Stomach (tissue), 9 donors: ENCODE measurements around the gene ACACA. TPM values are rescaled to one million over a fixed set of nuclear protein-coding genes. Genes with fewer than 3 reads are reported as not detected.

Source experiments
- DNase-seq, 2 donors: peaks; one replicate each; pipeline versions ENCODE4 v3.0.0 to v3.0.0-alpha.2; 2013 to 2019
- H3K27ac ChIP-seq, 5 donors: fragments of 200-600 bp in 4 of 5; sonication (generic) in 4 of 5; one replicate each; pipeline ENCODE4 v1.5.1; 2013 to 2019; ENCODE audit warnings: mild to moderate bottlenecking in 1 of 5, moderate library complexity in 1 of 5
- H3K27me3 ChIP-seq, 3 donors: fragments of 200-600 bp; sonication (generic); one replicate each; pipeline ENCODE4 v1.5.1; 2017 to 2019; ENCODE audit warnings: mixed run types in 1 of 3
- H3K36me3 ChIP-seq, 4 donors: fragments of 200-600 bp; sonication (generic); 1 replicate in 3 of 4; 2 replicates in 1 of 4; pipeline ENCODE4 v1.5.1; 2016 to 2019
- H3K4me1 ChIP-seq, 4 donors: fragments of 200-600 bp; sonication (generic); one replicate each; pipeline ENCODE4 v1.5.1; 2016 to 2019
- H3K4me3 ChIP-seq, 4 donors: fragments of 200-600 bp; sonication (generic) in 3 of 4; one replicate each; pipeline ENCODE4 v1.5.1; 2016 to 2019; ENCODE audit warnings: mild to moderate bottlenecking in 1 of 4
- H3K9me3 ChIP-seq, 4 donors: fragments of 200-600 bp; sonication (generic); one replicate each; pipeline ENCODE4 v1.5.1; 2016 to 2019
- CTCF ChIP-seq, 7 experiments: fragments of 450-650 bp in 4 of 7; fragments of 200-600 bp in 3 of 7; sonication (generic) in 3 of 7; IDR thresholded peaks; one replicate each; pipeline ENCODE4 v1.5.1; 2016 to 2019; ENCODE audit warnings: antibody characterized with exemption in 7 of 7, control low read depth in 2 of 7, mild to moderate bottlenecking in 1 of 7
- EP300 ChIP-seq: sonication (generic); formaldehyde crosslinking; IDR thresholded peaks from one replicate; pipeline ENCODE4 v1.6.1; 2017; ENCODE audit warnings: antibody characterized with exemption
- POLR2A ChIP-seq, 4 donors: fragments of 450-650 bp; IDR thresholded peaks; one replicate each; pipeline ENCODE4 v1.6.1; 2016; ENCODE audit warnings: antibody characterized with exemption in 4 of 4, control low read depth in 2 of 4, mild to moderate bottlenecking in 1 of 4, moderate library complexity in 1 of 4
- POLR2AphosphoS5 ChIP-seq, 3 donors: sonication (generic); formaldehyde crosslinking; IDR thresholded peaks; one replicate each; pipeline ENCODE4 v1.6.1; 2016; ENCODE audit warnings: antibody characterized with exemption in 3 of 3
- WGBS, 5 donors: extraction: QIAGEN DNeasy Blood & Tissue Kit in 3 of 5; methylation state at CpG; one replicate each; pipeline versions ENCODE4 v1.1.5 to v1.1.7; 2013 to 2018; 5-methylcytosine and 5-hydroxymethylcytosine counted together
- intact Hi-C: fragments of 100-400 bp; cut with DNase I; formaldehyde crosslinking; loops from one replicate; pipeline ENCODE4 v1.15.1; 2023; ENCODE audit warnings: low total_unique reads
- polyA plus RNA-seq, 3 donors: library from polyadenylated mRNA; stranded (reverse); fragments of 200-250 nt; gene quantifications; one replicate each; pipeline ENCODE4 v1.2.3, GENCODE V29; 2013
- total RNA-seq, 5 donors: library from RNA; depleted of rRNA; stranded (reverse); fragments of >200 nt; gene quantifications; one replicate each; pipeline versions ENCODE4 v1.1.0 to v1.2.3, GENCODE V29; 2014 to 2016
- donor health status: healthy with polysubstance abuse.
- donor health status: Bipolar disorder and iron deficiency.
- donor health status: healthy.

Gene ACACA
- total and polyA plus RNA-seq, 8 donors = 9.9 to 59.8 (median 27.7) TPM

DNA sequence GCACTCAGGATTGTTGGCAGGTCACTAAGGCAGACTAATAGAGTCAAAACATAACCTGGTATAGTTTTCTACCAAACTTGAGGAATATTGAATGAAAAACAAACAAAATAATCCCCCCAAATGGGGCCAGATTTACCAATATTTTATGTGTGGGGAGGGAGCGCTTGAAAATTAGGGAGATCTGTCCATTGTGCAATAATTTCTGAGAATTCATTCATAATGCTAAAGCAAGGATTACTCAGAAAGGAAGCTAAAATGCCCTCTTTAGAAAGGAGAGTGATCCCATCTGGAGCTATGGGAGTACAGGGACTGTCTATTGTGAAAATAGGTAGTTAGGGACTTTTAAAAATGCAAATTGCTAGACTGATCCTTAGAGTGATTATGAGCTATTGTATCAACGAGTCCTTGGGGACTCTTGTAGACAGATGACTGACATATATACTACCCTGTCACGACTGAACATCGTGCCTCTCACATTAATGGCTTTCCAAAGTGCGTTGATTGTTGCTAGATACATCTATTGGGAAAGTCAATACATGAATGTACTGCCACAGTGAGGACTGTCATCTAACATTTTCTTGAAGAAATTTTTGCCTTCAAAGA is 264.2 kb downstream of the ACACA start:
- no peak overlapping the region for H3K27ac ChIP-seq
- no peaks in the 10 kb centered on the region for H3K27me3 ChIP-seq
- WGBS, 5 donors = 92 to 95% (median 93%) methylated on average over 5 of the region's 5 CpGs
- no peak overlapping the region for H3K4me3 ChIP-seq
- intact Hi-C loops = no loop called here
- peaks cover 0 to 3% (median 0%) of the 10 kb centered on the region in 4 donors for H3K4me1 ChIP-seq
- DNase-seq = no peak
- H3K9me3 ChIP-seq = no peaks in the 10 kb centered on the region
- TF ChIP-seq POLR2AphosphoS5 (IDR thresholded peaks at IDR 0.05) (no peak), CTCF (IDR thresholded peaks at IDR 0.05) (no peak), POLR2A (IDR thresholded peaks at IDR 0.05) (no peak), EP300 (no peak)
- peaks cover 0 to 49% (median 23%) of the 10 kb centered on the region in 4 donors for H3K36me3 ChIP-seq

GRCh38 chr17:37138571-37139120 is 268.0 kb downstream of the ACACA start:
- Histone ChIP-seq H3K4me3 (no peak overlapping the region), H3K27me3 (no peaks in the 10 kb centered on the region), H3K9me3 (no peaks in the 10 kb centered on the region), H3K36me3 (peaks cover 0 to 27% (median 13%) of the 10 kb centered on the region in 4 donors), H3K27ac (no peak overlapping the region), H3K4me1 (no peaks in the 10 kb centered on the region)
- WGBS, 5 donors = 77 to 93% (median 85%) methylated on average over 1 of the region's 1 CpG
- no peak for DNase-seq
- intact Hi-C loops = no loop called here
- TF ChIP-seq POLR2AphosphoS5 (IDR thresholded peaks at IDR 0.05) (no peak), EP300 (no peak), CTCF (IDR thresholded peaks at IDR 0.05) (no peak), POLR2A (IDR thresholded peaks at IDR 0.05) (no peak)

- DNase-seq = no peak
These were observed 268.6 kb downstream of the ACACA start for GRCh38 chr17:37137906-37138514.

More at GRCh38 chr17:37137906-37138514, 268.6 kb downstream of the ACACA start:
- Histone ChIP-seq H3K9me3 (no peaks in the 10 kb centered on the region), H3K27ac (no peak overlapping the region), H3K4me1 (no peaks in the 10 kb centered on the region), H3K36me3 (peaks cover 0 to 24% (median 18%) of the 10 kb centered on the region in 4 donors), H3K4me3 (no peak overlapping the region), H3K27me3 (no peaks in the 10 kb centered on the region)
- WGBS, 5 donors = 90 to 96% (median 92%) methylated on average over 6 of the region's 6 CpGs
- TF ChIP-seq POLR2AphosphoS5 (IDR thresholded peaks at IDR 0.05) (no peak), CTCF (IDR thresholded peaks at IDR 0.05) (no peak)
- intact Hi-C loops = no loop called here
